Heart right ventricle (tissue), 16 donors: ENCODE data around the gene HOXC12. TPM values are rescaled to one million over a fixed set of nuclear protein-coding genes. Genes with fewer than 3 reads are reported as not detected.

Source experiments
- ATAC-seq, 8 donors: fragments of 200-7000 bp; cut with Tn5 transposase; one replicate each; pipeline ENCODE4 v1.9.1; 2020; ENCODE audit warnings: mild to moderate bottlenecking in 8 of 8, moderate library complexity in 8 of 8, moderate number of reproducible peaks in 1 of 8
- DNase-seq, 2 donors: peaks; one replicate each; pipeline ENCODE4 v3.0.0-alpha.2; 2020
- H3K27ac ChIP-seq, 10 donors: fragments of 200-600 bp; sonication (generic) in 2 of 10; one replicate each; pipeline versions ENCODE4 v1.5.0 to v1.8.0; 2020 to 2022; ENCODE audit warnings: mild to moderate bottlenecking in 3 of 10
- H3K27me3 ChIP-seq, 7 donors: fragments of 200-600 bp; one replicate each; pipeline ENCODE4 v1.8.0; 2021 to 2022; ENCODE audit warnings: mild to moderate bottlenecking in 2 of 7
- H3K36me3 ChIP-seq, 9 donors: fragments of 200-600 bp; sonication (generic) in 1 of 9; one replicate each; pipeline versions ENCODE4 v1.5.0 to v1.8.0; 2020 to 2022; ENCODE audit warnings: mild to moderate bottlenecking in 2 of 9
- H3K4me1 ChIP-seq, 9 donors: fragments of 200-600 bp; sonication (generic) in 1 of 9; one replicate each; pipeline versions ENCODE4 v1.5.0 to v1.8.0; 2020 to 2022; ENCODE audit warnings: mild to moderate bottlenecking in 4 of 9
- H3K4me3 ChIP-seq, 10 donors: fragments of 200-600 bp; sonication (generic) in 2 of 10; one replicate each; pipeline versions ENCODE4 v1.5.0 to v1.8.0; 2020 to 2022; ENCODE audit warnings: mild to moderate bottlenecking in 7 of 10, moderate library complexity in 2 of 10
- H3K9me3 ChIP-seq, 11 donors: fragments of 200-600 bp in 10 of 11; sonication (generic) in 2 of 11; one replicate each; pipeline versions ENCODE4 v1.5.0 to v1.8.0; 2013 to 2022; ENCODE audit warnings: mild to moderate bottlenecking in 2 of 11, control low read depth in 1 of 11, moderate library complexity in 1 of 11
- WGBS, 2 donors: extraction: QIAGEN DNeasy Blood & Tissue Kit; methylation state at CpG; one replicate each; pipeline ENCODE4 v1.1.7; 2013; ENCODE audit warnings: inconsistent platforms in 1 of 2; 5-methylcytosine and 5-hydroxymethylcytosine counted together
- intact Hi-C, 10 donors: fragments of 100-400 bp; cut with DNase I; formaldehyde crosslinking; loops; one replicate each; pipeline versions ENCODE4 v1.11.1 to v1.14.2; 2022
- microRNA-seq, 2 donors: library from miRNA; unstranded; fragments of <30 nt; microRNA quantifications; one replicate each; pipeline ENCODE4 v1.2.0, GENCODE V29; 2021
- polyA plus RNA-seq, 2 donors: library from polyadenylated mRNA; stranded (reverse); fragments of 200-250 nt; gene quantifications; one replicate each; pipeline ENCODE4 v1.2.3, GENCODE V29; 2013
- total RNA-seq, 10 donors: library from RNA; stranded (reverse); fragmentation: NEBNext Ultra II Directional in 3 of 10; extraction: Animal tissue kit (Norgen Biotek cat#: 25700) in 3 of 10; gene quantifications; one replicate each; pipeline versions ENCODE4 v1.2.1 to v1.2.4, GENCODE V29; 2021 to 2023
- TF ChIP-seq, protein P1 (sequence below), 9 donors: fragments of 200-600 bp; sonication (generic) in 2 of 9; IDR thresholded peaks; one replicate each; pipeline versions ENCODE4 v1.5.0 to v1.8.0; 2021 to 2022; ENCODE audit warnings: antibody characterized with exemption in 9 of 9, mild to moderate bottlenecking in 5 of 9, moderate library complexity in 1 of 9
- donor health status: Arrhythmogenic right ventricular cardiomyopathy.
- donor health status: ischemic (EF 13 %, LVEDD 7.1; RV severe dilation, severe dysfunction).
- donor health status: healthy with polysubstance abuse.
- donor health status: DM: no; HTN: yes; CAD: no.
- donor health status: DM: no; HTN: no; CAD: no.
- donor health status: ischemic (EF 25% LVEDD 6.9; RV normal size, moderate dysfunction).
- donor health status: ischemic (EF 25% LVEDD 5.7; RV mildly dilated, moderate dysfunction).
- donor health status: healthy.
- donor health status: DM: yes; HTN: yes; CAD: no.
- donor health status: Ischemic cardiomyopathy.
- donor health status: ischemic (EF 35%, LVEDD 5.7; RV mildly dilated, moderate dysfunction).
- donor health status: nonischemic (EF 11% LVEDD 7.7; RV severe dilation, severe dysfunction).
- donor health status: DM: yes; HTN: yes; CAD: no.
- donor health status: PGD.
- donor health status: ischemic (EF 29% LVEDD 5.4; RV normal size, mild dysfunction).
- donor health status: nonischemic (EF 23%, LVEDD 6.1; RV moderate dilation, normal function).

HOXC12 gene
- total and polyA plus RNA-seq, 12 donors, result not detected

DNA sequence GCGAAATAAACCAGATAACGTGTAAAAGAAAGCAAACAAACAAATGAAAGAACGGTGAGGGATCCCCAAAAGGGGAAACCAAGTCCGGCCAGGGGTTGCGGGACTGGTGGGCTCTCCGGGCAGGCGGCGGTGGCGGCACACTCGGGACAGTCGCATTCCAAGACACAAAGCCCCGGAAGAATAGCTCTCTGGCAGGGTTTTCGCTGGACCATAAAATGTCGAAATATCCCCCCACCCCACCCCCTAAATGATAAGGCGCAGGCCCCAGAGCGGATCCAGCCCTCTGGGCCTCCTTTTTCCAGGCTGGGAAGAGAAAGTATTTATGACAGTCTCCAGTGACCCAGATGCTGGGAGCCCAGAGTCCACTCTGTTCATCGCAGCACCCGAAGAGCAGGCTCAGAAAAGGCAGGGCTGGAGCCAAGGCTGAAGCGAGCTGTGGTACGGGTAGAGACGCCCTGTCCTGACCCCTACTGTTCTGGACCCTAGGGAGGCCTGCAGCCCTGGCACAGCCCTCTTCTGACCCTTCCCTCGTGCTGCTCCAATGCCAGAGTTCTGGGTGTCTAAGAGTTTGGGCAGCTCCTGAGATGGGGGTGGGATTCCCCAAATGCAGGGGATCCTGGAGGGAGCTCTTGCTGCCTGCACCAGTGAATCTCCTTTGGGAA is 52.0 kb downstream of the HOXC12 start:
- DNase-seq, result no peak
- intact Hi-C loops, result loop anchor here (1.0 to 10.0 kb wide), 8 partner anchors 184 to 368 kb away; no protein-coding TSS in a partner anchor
- no peak overlapping the region for H3K27ac ChIP-seq
- peaks cover 40 to 98% (median 97%) of the 10 kb centered on the region in 7 donors for H3K27me3 ChIP-seq
- no peak for ATAC-seq
- peaks cover 6 to 20% (median 16%) of the 10 kb centered on the region in 9 donors for H3K4me1 ChIP-seq
- H3K9me3 ChIP-seq, result no peaks in the 10 kb centered on the region
- peak overlapping the region in 8 of 10 donors; percentile 17 to 44 (median 39) for H3K4me3 ChIP-seq
- H3K36me3 ChIP-seq, result no peaks in the 10 kb centered on the region
- WGBS, 2 donors, result 22 to 26% methylated on average over 22 of the region's 22 CpGs
- TF ChIP-seq, protein P1, sequence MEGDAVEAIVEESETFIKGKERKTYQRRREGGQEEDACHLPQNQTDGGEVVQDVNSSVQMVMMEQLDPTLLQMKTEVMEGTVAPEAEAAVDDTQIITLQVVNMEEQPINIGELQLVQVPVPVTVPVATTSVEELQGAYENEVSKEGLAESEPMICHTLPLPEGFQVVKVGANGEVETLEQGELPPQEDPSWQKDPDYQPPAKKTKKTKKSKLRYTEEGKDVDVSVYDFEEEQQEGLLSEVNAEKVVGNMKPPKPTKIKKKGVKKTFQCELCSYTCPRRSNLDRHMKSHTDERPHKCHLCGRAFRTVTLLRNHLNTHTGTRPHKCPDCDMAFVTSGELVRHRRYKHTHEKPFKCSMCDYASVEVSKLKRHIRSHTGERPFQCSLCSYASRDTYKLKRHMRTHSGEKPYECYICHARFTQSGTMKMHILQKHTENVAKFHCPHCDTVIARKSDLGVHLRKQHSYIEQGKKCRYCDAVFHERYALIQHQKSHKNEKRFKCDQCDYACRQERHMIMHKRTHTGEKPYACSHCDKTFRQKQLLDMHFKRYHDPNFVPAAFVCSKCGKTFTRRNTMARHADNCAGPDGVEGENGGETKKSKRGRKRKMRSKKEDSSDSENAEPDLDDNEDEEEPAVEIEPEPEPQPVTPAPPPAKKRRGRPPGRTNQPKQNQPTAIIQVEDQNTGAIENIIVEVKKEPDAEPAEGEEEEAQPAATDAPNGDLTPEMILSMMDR (IDR thresholded peaks at IDR 0.05), result no peak

DNA sequence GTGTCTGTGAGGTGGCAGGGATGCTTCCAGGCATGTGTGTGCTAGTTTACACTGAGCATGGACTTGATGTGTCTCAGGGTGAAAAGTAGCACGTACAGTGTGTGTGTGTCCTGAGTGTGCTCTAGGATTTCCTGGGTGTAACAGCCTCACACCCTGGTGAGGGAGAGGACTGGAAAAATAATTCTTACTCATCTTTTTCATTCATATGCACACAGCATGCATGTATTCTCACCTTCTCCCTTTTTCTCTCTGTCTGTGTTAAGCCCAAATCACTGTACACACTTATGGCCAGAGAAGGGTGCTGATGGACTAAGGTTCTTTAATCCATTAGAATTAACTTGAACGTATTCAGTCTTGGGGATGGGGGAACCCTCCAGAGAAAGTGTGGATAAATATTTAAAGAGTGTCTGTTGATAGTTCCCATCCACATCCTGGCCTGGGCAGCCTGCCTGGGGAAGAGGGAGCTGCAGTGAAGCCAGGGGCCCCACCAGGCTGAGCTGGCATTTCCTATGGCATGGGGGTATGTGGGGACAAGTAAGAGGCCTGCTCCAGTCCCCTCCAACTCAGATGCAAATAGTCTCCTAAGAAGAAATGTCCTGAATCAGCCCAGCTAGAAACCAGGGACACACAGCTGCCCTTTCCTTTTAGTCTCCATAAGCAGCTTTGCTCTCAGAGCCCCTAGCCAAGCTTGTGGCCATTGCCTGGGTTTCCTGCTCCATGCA is 53.0 kb downstream of the HOXC12 start:
- TF ChIP-seq, protein P1 (IDR thresholded peaks at IDR 0.05), result no peak
- no peaks in the 10 kb centered on the region for H3K36me3 ChIP-seq
- no peaks in the 10 kb centered on the region for H3K9me3 ChIP-seq
- no peak for DNase-seq
- 37 to 44% methylated on average over 2 of the region's 2 CpGs for WGBS, 2 donors
- H3K4me3 ChIP-seq, result no peak overlapping the region
- intact Hi-C loops, result loop anchor here in 8 of 10 donors (2.0 to 10.0 kb wide), 6 partner anchors 183 to 367 kb away; no protein-coding TSS in a partner anchor
- no peak for ATAC-seq
- H3K27me3 ChIP-seq, result peaks cover 40 to 98% (median 97%) of the 10 kb centered on the region in 7 donors
- H3K4me1 ChIP-seq, result peaks cover 6 to 20% (median 16%) of the 10 kb centered on the region in 9 donors
- H3K27ac ChIP-seq, result no peak overlapping the region

DNA sequence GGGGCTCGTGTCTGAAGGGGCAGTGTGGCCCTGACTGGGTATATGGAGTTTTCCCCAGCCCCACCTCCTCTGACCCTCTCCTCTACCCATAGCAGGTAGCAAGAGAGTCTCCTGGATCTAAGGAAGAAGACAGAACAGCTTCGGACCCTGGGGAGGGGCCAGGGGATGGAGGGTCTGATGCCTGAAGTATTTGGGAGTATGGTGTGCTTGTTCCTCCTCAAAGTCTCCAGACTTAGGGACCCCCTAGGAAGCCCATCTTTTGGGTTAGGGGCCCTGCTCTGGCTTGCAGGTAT is 53.5 kb downstream of the HOXC12 start:
- TF ChIP-seq, protein P1 (IDR thresholded peaks at IDR 0.05), result no peak
- WGBS, 2 donors, result 6 to 12% methylated on average over 2 of the region's 2 CpGs
- H3K27ac ChIP-seq, result no peak overlapping the region
- no peak for ATAC-seq
- peaks cover 6 to 20% (median 16%) of the 10 kb centered on the region in 9 donors for H3K4me1 ChIP-seq
- H3K9me3 ChIP-seq, result no peaks in the 10 kb centered on the region
- peaks cover 43 to 98% (median 97%) of the 10 kb centered on the region in 7 donors for H3K27me3 ChIP-seq
- DNase-seq, result no peak
- H3K36me3 ChIP-seq, result no peaks in the 10 kb centered on the region
- intact Hi-C loops, result loop anchor here in 4 of 10 donors (5.0 to 10.0 kb wide), 3 partner anchors 194 to 367 kb away; no protein-coding TSS in a partner anchor
- no peak overlapping the region for H3K4me3 ChIP-seq

Small RNAs within 50 kb of the gene (microRNA-seq; reads per million reads assigned to microRNA genes)
- gene MIR196A2, result 0.60 to 2.6 reads per million in 2 donors

Other genes with a start within 250 kb of the HOXC12 start
- 100 to 1,000 TPM; 183 to 264 (median 199) TPM for gene CALCOCO1, start 227.5 kb upstream of the HOXC12 start, total RNA-seq
- gene CALCOCO1, start 227.5 kb upstream of the HOXC12 start, polyA plus RNA-seq, result 100 to 1,000 TPM; 105 to 128 TPM
- gene CISTR, start 202.9 kb upstream of the HOXC12 start, total RNA-seq, result 1 to 10 TPM in 8 of 10 donors, under 1 TPM in 1, not detected in 1; 0.80 to 3.6 (median 2.9) TPM
- 1 to 10 TPM in 1 of 2 donors, under 1 TPM in 1; 0.16 to 1.7 TPM for gene CISTR, start 202.9 kb upstream of the HOXC12 start, polyA plus RNA-seq
- not detected for gene HOXC13, start 16.1 kb upstream of the HOXC12 start, total RNA-seq
- gene HOXC13, start 16.1 kb upstream of the HOXC12 start, polyA plus RNA-seq, result not detected
- gene HOXC11, start 18.2 kb downstream of the HOXC12 start, total RNA-seq, result not detected
- gene HOXC11, start 18.2 kb downstream of the HOXC12 start, polyA plus RNA-seq, result not detected
- not detected for gene HOTAIR, start 20.1 kb downstream of the HOXC12 start, total RNA-seq
- gene HOTAIR, start 20.1 kb downstream of the HOXC12 start, polyA plus RNA-seq, result not detected
- gene HOXC10, start 30.2 kb downstream of the HOXC12 start, total RNA-seq, result not detected
- gene HOXC10, start 30.2 kb downstream of the HOXC12 start, polyA plus RNA-seq, result not detected
- not detected for gene HOXC9, start 45.3 kb downstream of the HOXC12 start, total RNA-seq
- gene HOXC9, start 45.3 kb downstream of the HOXC12 start, polyA plus RNA-seq, result not detected
- not detected for gene HOXC8, start 54.1 kb downstream of the HOXC12 start, total RNA-seq
- not detected for gene HOXC8, start 54.1 kb downstream of the HOXC12 start, polyA plus RNA-seq
- gene HOXC6, start 73.5 kb downstream of the HOXC12 start, total RNA-seq, result under 1 TPM in 4 of 10 donors, not detected in 6; 0.13 to 0.36 (median 0.18) TPM
- under 1 TPM; 0.03 to 0.29 TPM for gene HOXC6, start 73.5 kb downstream of the HOXC12 start, polyA plus RNA-seq
- gene HOXC5, start 78.1 kb downstream of the HOXC12 start, total RNA-seq, result not detected
- gene HOXC5, start 78.1 kb downstream of the HOXC12 start, polyA plus RNA-seq, result under 1 TPM in 1 of 2 donors, not detected in 1; 0.01 TPM
- gene HOXC4, start 98.9 kb downstream of the HOXC12 start, total RNA-seq, result under 1 TPM in 3 of 10 donors, not detected in 7; 0.21 to 0.22 (median 0.21) TPM
- gene HOXC4, start 98.9 kb downstream of the HOXC12 start, polyA plus RNA-seq, result under 1 TPM in 1 of 2 donors, not detected in 1; 0.03 TPM
- gene SMUG1, start 234.1 kb downstream of the HOXC12 start, total RNA-seq, result 10 to 100 TPM in 9 of 10 donors, 1 to 10 TPM in 1; 8.8 to 20.7 (median 13.8) TPM
- 10 to 100 TPM; 16.2 to 28.8 TPM for gene SMUG1, start 234.1 kb downstream of the HOXC12 start, polyA plus RNA-seq